ENCODE measurements around the gene NUAK1. TPM values are rescaled to one million over a fixed set of nuclear protein-coding genes. Genes with fewer than 3 reads are reported as not detected.
A peak's percentile ranks its signal among the peaks of the same experiment; 100 is the strongest.

NUAK1 gene
- total RNA-seq = not detected in 2 replicates

- POLR2A ChIA-PET = interaction anchor here (0.7 kb wide), 1 partner anchor 299 kb away, joined by 3 read pairs; no protein-coding TSS in a partner anchor
- Mint-ChIP-seq H3K27me3 (peaks cover 58% of the 10 kb centered on the region), H3K9me3 (no peaks in the 10 kb centered on the region), H3K27ac (no peak within 1 kb of the TSS), H3K4me1 (peaks cover 9% of the 10 kb centered on the region), H3K4me3 (peak within 1 kb of the TSS; percentile 29), H3K36me3 (ENCODE audit: low read depth) (no peaks in the 10 kb centered on the region)
- ATAC-seq (ENCODE audit: low read depth) = peak; percentile 61
- CTCF ChIA-PET = interaction anchor here (1.3 to 4.8 kb wide), 2 partner anchors 10 to 718 kb away, joined by 3 to 47 read pairs; no protein-coding TSS in a partner anchor
- DNase-seq = peak; percentile 23
- intact Hi-C loops (cut with micrococcal nuclease) = loop anchor here (5.0 kb wide), 1 partner anchor 432 kb away; no protein-coding TSS in a partner anchor
- TF ChIP-seq, protein P1, sequence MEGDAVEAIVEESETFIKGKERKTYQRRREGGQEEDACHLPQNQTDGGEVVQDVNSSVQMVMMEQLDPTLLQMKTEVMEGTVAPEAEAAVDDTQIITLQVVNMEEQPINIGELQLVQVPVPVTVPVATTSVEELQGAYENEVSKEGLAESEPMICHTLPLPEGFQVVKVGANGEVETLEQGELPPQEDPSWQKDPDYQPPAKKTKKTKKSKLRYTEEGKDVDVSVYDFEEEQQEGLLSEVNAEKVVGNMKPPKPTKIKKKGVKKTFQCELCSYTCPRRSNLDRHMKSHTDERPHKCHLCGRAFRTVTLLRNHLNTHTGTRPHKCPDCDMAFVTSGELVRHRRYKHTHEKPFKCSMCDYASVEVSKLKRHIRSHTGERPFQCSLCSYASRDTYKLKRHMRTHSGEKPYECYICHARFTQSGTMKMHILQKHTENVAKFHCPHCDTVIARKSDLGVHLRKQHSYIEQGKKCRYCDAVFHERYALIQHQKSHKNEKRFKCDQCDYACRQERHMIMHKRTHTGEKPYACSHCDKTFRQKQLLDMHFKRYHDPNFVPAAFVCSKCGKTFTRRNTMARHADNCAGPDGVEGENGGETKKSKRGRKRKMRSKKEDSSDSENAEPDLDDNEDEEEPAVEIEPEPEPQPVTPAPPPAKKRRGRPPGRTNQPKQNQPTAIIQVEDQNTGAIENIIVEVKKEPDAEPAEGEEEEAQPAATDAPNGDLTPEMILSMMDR (IDR thresholded peaks at IDR 0.05) = no peak
These were observed at the start of gene NUAK1 for GRCh38 chr12:106138633-106139421. Gene NUAK1, minus strand, starts transcription at chr12:106138954. Its CDS starts 301 bp downstream, at chr12:106138653.

DNA sequence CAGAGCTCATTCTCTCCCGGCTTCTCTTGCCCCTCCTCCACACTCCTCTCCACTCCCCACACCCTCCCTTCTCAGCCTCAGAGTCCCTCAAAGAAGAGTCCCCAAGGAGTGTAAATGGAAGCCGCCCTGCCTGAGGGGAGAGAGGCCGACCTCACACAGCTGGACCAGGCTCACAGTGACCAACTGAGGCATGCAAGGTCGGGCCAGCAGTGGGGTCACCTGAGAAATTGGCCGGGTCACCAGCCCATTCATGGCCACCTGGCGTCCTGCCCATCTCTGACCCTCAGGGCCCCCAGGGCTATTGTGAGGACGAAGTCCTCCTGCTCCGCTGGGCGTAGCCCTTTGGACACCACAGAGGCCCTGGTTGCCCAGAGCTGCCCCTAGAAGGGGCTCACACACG is 49.5 kb upstream of the NUAK1 start:
- Mint-ChIP-seq H3K27ac (no peak overlapping the region), H3K27me3 (peaks cover 18% of the 10 kb centered on the region), H3K36me3 (ENCODE audit: low read depth) (no peaks in the 10 kb centered on the region), H3K4me1 (no peaks in the 10 kb centered on the region), H3K4me3 (no peak overlapping the region), H3K9me3 (no peaks in the 10 kb centered on the region)
- DNase-seq = no peak
- intact Hi-C loops (cut with micrococcal nuclease) = no loop called here
- POLR2A ChIA-PET = no interaction called here
- CTCF ChIA-PET = no interaction called here
- TF ChIP-seq, protein P1 (IDR thresholded peaks at IDR 0.05) = no peak
- no peak for ATAC-seq (ENCODE audit: low read depth)

DNA sequence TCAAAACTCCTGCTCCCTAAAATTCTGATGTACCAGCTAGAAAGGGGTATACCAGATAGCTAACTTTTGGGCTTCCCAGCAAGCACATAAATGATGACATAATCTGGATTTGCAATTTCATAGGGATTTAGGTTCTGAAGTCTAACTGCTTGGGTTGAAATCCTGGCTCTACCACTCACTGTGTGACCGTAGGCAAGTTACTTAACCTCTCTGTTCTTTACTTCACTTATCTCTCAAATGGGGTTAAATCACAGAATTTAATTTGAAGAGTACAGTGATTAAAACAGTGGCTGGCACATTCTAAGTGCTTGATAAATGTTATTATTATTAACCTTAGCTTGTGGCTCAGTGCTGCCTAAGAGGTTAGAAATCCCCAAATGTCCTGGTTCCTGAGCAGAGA is 49.1 kb upstream of the NUAK1 start:
- ChIA-PET CTCF (interaction anchor here (1.5 kb wide), 1 partner anchor 36 kb away, joined by 4 read pairs; no protein-coding TSS in a partner anchor), POLR2A (no interaction called here)
- Mint-ChIP-seq H3K36me3 (ENCODE audit: low read depth) (no peaks in the 10 kb centered on the region), H3K27me3 (peaks cover 18% of the 10 kb centered on the region), H3K9me3 (no peaks in the 10 kb centered on the region), H3K4me1 (no peaks in the 10 kb centered on the region), H3K27ac (no peak overlapping the region), H3K4me3 (no peak overlapping the region)
- TF ChIP-seq, protein P1 (IDR thresholded peaks at IDR 0.05) = no peak
- ATAC-seq (ENCODE audit: low read depth) (no peak), DNase-seq (no peak)
- intact Hi-C loops (cut with micrococcal nuclease) = no loop called here

DNA sequence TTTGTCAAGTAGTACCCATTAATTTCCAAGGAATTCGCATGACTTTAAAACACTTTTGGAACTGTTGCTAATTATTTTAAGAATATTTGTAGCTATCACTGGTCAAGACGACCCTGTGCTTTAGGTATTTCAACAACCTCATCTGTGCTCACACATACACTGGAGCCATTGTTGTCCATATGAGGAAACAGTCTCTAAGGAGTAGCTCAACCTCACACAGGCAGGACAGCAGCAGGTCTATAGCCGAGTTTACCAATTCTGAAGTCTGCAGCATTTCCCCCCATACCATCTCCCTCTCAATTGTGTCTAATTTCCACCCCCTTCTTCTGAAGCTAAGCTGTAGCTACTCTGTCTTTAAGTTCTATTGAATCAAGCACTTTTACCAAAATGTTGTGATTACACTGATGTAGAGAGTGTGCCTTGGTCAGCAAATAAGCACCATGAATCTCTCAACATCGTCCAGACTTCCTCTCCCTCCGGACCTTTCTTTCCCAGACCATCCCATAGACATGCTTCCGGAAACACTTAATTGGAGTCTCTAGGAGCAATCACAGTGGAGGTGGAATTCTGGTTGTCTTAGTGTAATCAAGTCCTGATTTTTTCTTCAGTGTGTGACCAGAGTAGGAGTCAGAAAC is 48.5 kb upstream of the NUAK1 start:
- DNase-seq (no peak), ATAC-seq (ENCODE audit: low read depth) (no peak)
- Mint-ChIP-seq H3K27me3 (peaks cover 18% of the 10 kb centered on the region), H3K36me3 (ENCODE audit: low read depth) (no peaks in the 10 kb centered on the region), H3K27ac (no peak overlapping the region), H3K9me3 (no peaks in the 10 kb centered on the region), H3K4me3 (no peak overlapping the region), H3K4me1 (no peaks in the 10 kb centered on the region)
- POLR2A ChIA-PET = no interaction called here
- intact Hi-C loops (cut with micrococcal nuclease) = no loop called here
- TF ChIP-seq, protein P1 (IDR thresholded peaks at IDR 0.05) = no peak
- CTCF ChIA-PET = interaction anchor here (1.5 kb wide), 1 partner anchor 36 kb away, joined by 4 read pairs; no protein-coding TSS in a partner anchor

- ATAC-seq (ENCODE audit: low read depth) = no peak
- intact Hi-C loops (cut with micrococcal nuclease) = no loop called here
- no peaks in the 10 kb centered on the region for H3K36me3 Mint-ChIP-seq (ENCODE audit: low read depth)
- POLR2A ChIA-PET = no interaction called here
- no peaks in the 10 kb centered on the region for H3K4me1 Mint-ChIP-seq
- no peaks in the 10 kb centered on the region for H3K9me3 Mint-ChIP-seq
- no peak overlapping the region for H3K27ac Mint-ChIP-seq
- TF ChIP-seq, protein P1 (IDR thresholded peaks at IDR 0.05) = no peak
- no peak for DNase-seq
- H3K27me3 Mint-ChIP-seq = peaks cover 13% of the 10 kb centered on the region
- CTCF ChIA-PET = no interaction called here
- H3K4me3 Mint-ChIP-seq = no peak overlapping the region
These were observed 45.0 kb upstream of the NUAK1 start for GRCh38 chr12:106183735-106184134.
